ENCODE results near the gene PBX4.

PBX4 gene

GRCh38 chr19:19649580-19649995 is 31.1 kb upstream of the PBX4 start:
- DNase-seq (ENCODE audit: low read depth in 1 of 2, low spot score in 1 of 2): no peak

GRCh38 chr19:19649155-19649554 is 30.7 kb upstream of the PBX4 start:
- no peak for DNase-seq (ENCODE audit: low read depth in 1 of 2, low spot score in 1 of 2)

- DNase-seq (ENCODE audit: low read depth in 1 of 2, low spot score in 1 of 2): no peak
Observed at GRCh38 chr19:19647037-19647835, 28.7 kb upstream of the PBX4 start.

GRCh38 chr19:19645233-19645870 is 26.9 kb upstream of the PBX4 start:
- no peak for DNase-seq (ENCODE audit: low read depth in 1 of 2, low spot score in 1 of 2)

GRCh38 chr19:19644054-19644388 is 25.5 kb upstream of the PBX4 start:
- no peak for DNase-seq (ENCODE audit: low read depth in 1 of 2, low spot score in 1 of 2)

GRCh38 chr19:19643158-19644053 is 24.9 kb upstream of the PBX4 start, which contains the start of gene GMIP:
TSS of gene GMIP (minus strand) at chr19:19643657. CDS start at chr19:19643529, 128 bp downstream.
- peak; percentile 77 to 87 for DNase-seq (ENCODE audit: low read depth in 1 of 2, low spot score in 1 of 2)

- DNase-seq (ENCODE audit: low read depth in 1 of 2, low spot score in 1 of 2): no peak
Observed at GRCh38 chr19:19642506-19643157, 24.1 kb upstream of the PBX4 start.

GRCh38 chr19:19637523-19638251 is 19.2 kb upstream of the PBX4 start:
- no peak for DNase-seq (ENCODE audit: low read depth in 1 of 2, low spot score in 1 of 2)

GRCh38 chr19:19637186-19637522 is 18.7 kb upstream of the PBX4 start:
- DNase-seq (ENCODE audit: low read depth in 1 of 2, low spot score in 1 of 2): no peak

GRCh38 chr19:19636573-19637185 is 18.2 kb upstream of the PBX4 start:
- DNase-seq (ENCODE audit: low read depth in 1 of 2, low spot score in 1 of 2): no peak

GRCh38 chr19:19635313-19635702 is 16.8 kb upstream of the PBX4 start:
- no peak for DNase-seq (ENCODE audit: low read depth in 1 of 2, low spot score in 1 of 2)

- no peak for DNase-seq (ENCODE audit: low read depth in 1 of 2, low spot score in 1 of 2)
Observed at GRCh38 chr19:19634516-19635312, 16.2 kb upstream of the PBX4 start.

- no peak for DNase-seq (ENCODE audit: low read depth in 1 of 2, low spot score in 1 of 2)
Observed at GRCh38 chr19:19633711-19634515, 15.4 kb upstream of the PBX4 start.

GRCh38 chr19:19632661-19633060 is 14.2 kb upstream of the PBX4 start:
- no peak for DNase-seq (ENCODE audit: low read depth in 1 of 2, low spot score in 1 of 2)

GRCh38 chr19:19631346-19631745 is 12.9 kb upstream of the PBX4 start:
- DNase-seq (ENCODE audit: low read depth in 1 of 2, low spot score in 1 of 2): no peak

- no peak for DNase-seq (ENCODE audit: low read depth in 1 of 2, low spot score in 1 of 2)
Observed at GRCh38 chr19:19630426-19630825, 11.9 kb upstream of the PBX4 start.

GRCh38 chr19:19630062-19630414 is 11.6 kb upstream of the PBX4 start:
- no peak for DNase-seq (ENCODE audit: low read depth in 1 of 2, low spot score in 1 of 2)

GRCh38 chr19:19628501-19629134 is 10.1 kb upstream of the PBX4 start:
- no peak for DNase-seq (ENCODE audit: low read depth in 1 of 2, low spot score in 1 of 2)
